GM12875 (cell line): ENCODE data around the gene ASB1.

ENCODE experiments used
- H3K4me3 ChIP-seq: one replicate; pipeline ENCODE4 v1.5.1; 2011; ENCODE audit warnings: low read depth, low read length, control low read depth
- CTCF ChIP-seq: IDR thresholded peaks from 2 replicates; pipeline ENCODE4 v1.5.1; 2011; ENCODE audit warnings: low read depth, mild to moderate bottlenecking, control low read depth, inconsistent platforms, low read length, moderate library complexity, borderline replicate concordance; ENCODE audit not compliant: insufficient read depth

The ASB1 gene

GRCh38 chr2:238448031-238448955, 21.6 kb downstream of the ASB1 start:
- TF ChIP-seq CTCF = no peak

GRCh38 chr2:238449241-238449640, 22.5 kb downstream of the ASB1 start:
- H3K4me3 ChIP-seq = no peak overlapping the region
- no peak for TF ChIP-seq CTCF

More at GRCh38 chr2:238448031-238448955, 21.6 kb downstream of the ASB1 start:
- H3K4me3 ChIP-seq = no peak overlapping the region

GRCh38 chr2:238449909-238450417, 23.2 kb downstream of the ASB1 start:
- no peak for TF ChIP-seq CTCF
- no peak overlapping the region for H3K4me3 ChIP-seq

- no peak overlapping the region for H3K4me3 ChIP-seq
- no peak for TF ChIP-seq CTCF
These were observed 23.7 kb downstream of the ASB1 start for GRCh38 chr2:238450440-238450861.

GRCh38 chr2:238453842-238454241, 27.1 kb downstream of the ASB1 start:
- no peak overlapping the region for H3K4me3 ChIP-seq
- TF ChIP-seq CTCF = no peak

- TF ChIP-seq CTCF = no peak
These were observed 29.7 kb downstream of the ASB1 start for GRCh38 chr2:238456449-238456848.

More at GRCh38 chr2:238456449-238456848, 29.7 kb downstream of the ASB1 start:
- no peak overlapping the region for H3K4me3 ChIP-seq
